T-helper 17 cell (primary cell): Measurements from ENCODE around the gene RIF1. TPM values are rescaled to one million over a fixed set of nuclear protein-coding genes. Genes with fewer than 3 reads are reported as not detected.

Experiments
- ATAC-seq: fragments of 150-1000 bp; cut with Tn5 transposase; 2 replicates; pipeline ENCODE4 v1.10.0; 2021; ENCODE audit warnings: mild to moderate bottlenecking, moderate library complexity
- DNase-seq, 3 donors: peaks; one replicate each; pipeline versions ENCODE4 v3.0.0 to v3.0.0-alpha.2; 2020 to 2021
- H3K9me3 ChIP-seq: one replicate; pipeline ENCODE4 v1.7.0; 2013; ENCODE audit warnings: low read length, mild to moderate bottlenecking; ENCODE audit not compliant: control insufficient read depth, poor library complexity, severe bottlenecking
- H3K27ac Mint-ChIP-seq: one replicate; pipeline ENCODE4 v1.8.0; 2022; ENCODE audit warnings: mild to moderate bottlenecking, moderate library complexity, mixed read lengths
- H3K27me3 Mint-ChIP-seq: one replicate; pipeline ENCODE4 v1.8.0; 2022; ENCODE audit warnings: mixed read lengths
- H3K36me3 Mint-ChIP-seq: one replicate; pipeline ENCODE4 v1.8.0; 2022; ENCODE audit warnings: low read depth, mixed read lengths
- H3K4me1 Mint-ChIP-seq: one replicate; pipeline ENCODE4 v1.8.0; 2022; ENCODE audit warnings: mild to moderate bottlenecking, mixed read lengths
- H3K4me3 Mint-ChIP-seq: one replicate; pipeline ENCODE4 v1.8.0; 2022; ENCODE audit warnings: mild to moderate bottlenecking, moderate library complexity, mixed read lengths
- total RNA-seq, 4 donors: library from RNA in 2 of 4; stranded (reverse) in 2 of 4; gene quantifications; one replicate each; pipeline ENCODE4 v1.2.3 and lab custom pipeline; 2022 to 2026

The RIF1 gene, protein sequence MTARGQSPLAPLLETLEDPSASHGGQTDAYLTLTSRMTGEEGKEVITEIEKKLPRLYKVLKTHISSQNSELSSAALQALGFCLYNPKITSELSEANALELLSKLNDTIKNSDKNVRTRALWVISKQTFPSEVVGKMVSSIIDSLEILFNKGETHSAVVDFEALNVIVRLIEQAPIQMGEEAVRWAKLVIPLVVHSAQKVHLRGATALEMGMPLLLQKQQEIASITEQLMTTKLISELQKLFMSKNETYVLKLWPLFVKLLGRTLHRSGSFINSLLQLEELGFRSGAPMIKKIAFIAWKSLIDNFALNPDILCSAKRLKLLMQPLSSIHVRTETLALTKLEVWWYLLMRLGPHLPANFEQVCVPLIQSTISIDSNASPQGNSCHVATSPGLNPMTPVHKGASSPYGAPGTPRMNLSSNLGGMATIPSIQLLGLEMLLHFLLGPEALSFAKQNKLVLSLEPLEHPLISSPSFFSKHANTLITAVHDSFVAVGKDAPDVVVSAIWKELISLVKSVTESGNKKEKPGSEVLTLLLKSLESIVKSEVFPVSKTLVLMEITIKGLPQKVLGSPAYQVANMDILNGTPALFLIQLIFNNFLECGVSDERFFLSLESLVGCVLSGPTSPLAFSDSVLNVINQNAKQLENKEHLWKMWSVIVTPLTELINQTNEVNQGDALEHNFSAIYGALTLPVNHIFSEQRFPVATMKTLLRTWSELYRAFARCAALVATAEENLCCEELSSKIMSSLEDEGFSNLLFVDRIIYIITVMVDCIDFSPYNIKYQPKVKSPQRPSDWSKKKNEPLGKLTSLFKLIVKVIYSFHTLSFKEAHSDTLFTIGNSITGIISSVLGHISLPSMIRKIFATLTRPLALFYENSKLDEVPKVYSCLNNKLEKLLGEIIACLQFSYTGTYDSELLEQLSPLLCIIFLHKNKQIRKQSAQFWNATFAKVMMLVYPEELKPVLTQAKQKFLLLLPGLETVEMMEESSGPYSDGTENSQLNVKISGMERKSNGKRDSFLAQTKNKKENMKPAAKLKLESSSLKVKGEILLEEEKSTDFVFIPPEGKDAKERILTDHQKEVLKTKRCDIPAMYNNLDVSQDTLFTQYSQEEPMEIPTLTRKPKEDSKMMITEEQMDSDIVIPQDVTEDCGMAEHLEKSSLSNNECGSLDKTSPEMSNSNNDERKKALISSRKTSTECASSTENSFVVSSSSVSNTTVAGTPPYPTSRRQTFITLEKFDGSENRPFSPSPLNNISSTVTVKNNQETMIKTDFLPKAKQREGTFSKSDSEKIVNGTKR (N-terminal part only)
- 10 to 100 TPM; 37.7 to 56.1 TPM for total RNA-seq
- total RNA-seq (lab: John Stamatoyannopoulos, UW): 131 to 299 reads per million in 2 donors

DNA sequence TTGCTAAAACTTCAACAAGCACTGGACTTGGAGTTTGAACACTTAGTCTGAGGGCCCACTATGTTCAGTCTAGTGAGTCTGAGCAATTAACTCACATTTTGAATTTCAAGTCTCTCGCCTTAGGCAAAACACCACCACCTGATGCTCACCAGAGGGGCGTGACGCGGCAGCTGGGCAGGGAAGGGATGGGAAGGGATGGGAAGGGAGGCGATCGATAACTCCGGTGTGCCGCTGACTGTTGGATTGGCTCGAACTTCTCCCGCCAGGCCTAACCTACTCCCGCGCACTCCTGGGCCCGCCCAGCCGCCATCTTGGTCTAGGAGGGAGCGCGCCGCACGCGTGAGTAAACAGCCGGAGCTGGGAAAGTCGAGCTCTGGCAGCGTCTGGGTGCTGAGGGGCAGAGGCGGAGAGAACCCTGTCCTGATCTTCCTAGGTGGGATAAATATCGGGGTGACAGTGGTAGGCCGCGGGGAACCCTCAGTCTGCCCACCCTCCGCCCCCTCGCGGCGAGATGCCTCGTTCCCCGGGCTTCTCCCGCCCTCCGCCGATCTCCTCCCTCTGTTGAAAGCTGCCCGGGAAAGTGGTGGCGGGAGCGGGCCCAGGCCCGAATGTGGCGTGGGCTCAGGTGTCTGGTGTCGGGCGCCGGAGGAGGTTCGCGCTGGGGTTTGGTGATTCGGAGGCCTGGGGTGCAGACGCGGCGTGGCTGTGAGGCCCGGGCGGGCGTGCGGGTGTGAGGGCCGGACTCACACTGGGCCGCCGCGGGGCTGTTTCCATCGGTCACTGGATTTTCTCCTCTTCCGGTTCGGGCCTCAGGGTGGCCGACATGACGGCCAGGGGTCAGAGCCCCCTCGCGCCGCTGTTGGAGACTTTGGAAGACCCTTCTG is at the start of gene RIF1:
Gene RIF1, plus strand, starts transcription at position 302 of the 884 bp plus-strand sequence. Its CDS starts 522 bp downstream, at position 824.
- no peaks in the 10 kb centered on the region for H3K9me3 ChIP-seq
- H3K27ac Mint-ChIP-seq: peak within 1 kb of the TSS; percentile 96
- H3K27me3 Mint-ChIP-seq: no peaks in the 10 kb centered on the region
- ATAC-seq (peak; percentile 93), DNase-seq (peak; percentile 53 to 56 (median 54))
- peaks cover 13% of the 10 kb centered on the region for H3K4me1 Mint-ChIP-seq
- H3K36me3 Mint-ChIP-seq: peaks cover 6% of the 10 kb centered on the region
- H3K4me3 Mint-ChIP-seq: peak within 1 kb of the TSS; percentile 100

DNA sequence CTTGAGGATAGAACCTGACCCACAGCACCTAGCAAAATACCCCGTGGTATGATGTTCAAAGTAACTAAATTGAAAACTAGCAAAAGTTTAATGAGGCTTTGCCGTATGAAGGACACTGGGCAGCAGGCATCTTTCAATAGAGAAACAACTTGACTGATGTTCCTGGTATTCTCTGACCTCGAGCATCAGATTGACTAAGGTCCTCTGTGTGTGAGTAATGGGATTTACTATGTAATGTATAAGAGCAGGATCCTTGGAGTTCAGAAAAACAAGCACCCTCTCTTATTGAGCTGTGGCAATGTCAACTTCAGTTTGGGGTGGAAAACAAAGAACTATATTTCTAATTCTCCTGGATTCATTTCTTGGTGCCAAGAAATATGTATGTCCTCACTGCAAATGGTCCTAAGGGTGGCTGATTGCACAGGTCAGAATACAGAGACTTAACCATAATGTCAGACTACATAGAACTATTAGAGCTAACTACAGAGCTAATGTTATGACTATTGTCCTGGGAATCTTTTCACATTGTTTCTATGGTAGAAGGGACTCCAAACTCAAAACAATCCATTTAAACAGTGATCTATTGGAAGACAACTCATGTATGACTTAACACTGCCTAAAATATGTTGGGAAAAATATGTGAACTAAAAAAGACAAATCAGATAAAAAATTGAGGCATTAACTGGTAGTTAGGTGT is 47.9 kb upstream of the RIF1 start:
- Mint-ChIP-seq H3K36me3 (peaks cover 2% of the 10 kb centered on the region), H3K27ac (no peak overlapping the region), H3K27me3 (peaks cover 10% of the 10 kb centered on the region), H3K4me3 (no peak overlapping the region), H3K4me1 (no peaks in the 10 kb centered on the region)
- no peaks in the 10 kb centered on the region for H3K9me3 ChIP-seq
- ATAC-seq (no peak), DNase-seq (no peak)

DNA sequence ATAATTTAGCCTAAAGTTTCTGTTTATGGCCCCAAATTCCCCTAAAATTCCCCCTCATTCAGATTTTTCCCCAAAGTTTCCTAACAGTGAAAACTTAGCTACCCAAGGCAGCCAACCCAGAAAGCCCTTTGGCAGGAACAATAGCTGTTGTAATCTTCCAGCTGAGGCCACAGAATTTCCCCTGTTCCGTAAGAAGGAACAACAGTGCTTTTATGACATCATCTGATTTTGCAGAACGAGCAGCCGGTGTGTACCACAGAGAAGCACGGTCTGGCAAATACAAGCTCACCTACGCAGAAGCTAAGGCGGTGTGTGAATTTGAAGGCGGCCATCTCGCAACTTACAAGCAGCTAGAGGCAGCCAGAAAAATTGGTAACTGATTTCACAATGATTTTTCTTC is 46.0 kb upstream of the RIF1 start:
- Mint-ChIP-seq H3K4me3 (no peak overlapping the region), H3K4me1 (no peaks in the 10 kb centered on the region), H3K27me3 (peaks cover 6% of the 10 kb centered on the region), H3K27ac (no peak overlapping the region), H3K36me3 (peaks cover 2% of the 10 kb centered on the region)
- peak; percentile 36 for ATAC-seq
- DNase-seq: no peak
- no peaks in the 10 kb centered on the region for H3K9me3 ChIP-seq

DNA sequence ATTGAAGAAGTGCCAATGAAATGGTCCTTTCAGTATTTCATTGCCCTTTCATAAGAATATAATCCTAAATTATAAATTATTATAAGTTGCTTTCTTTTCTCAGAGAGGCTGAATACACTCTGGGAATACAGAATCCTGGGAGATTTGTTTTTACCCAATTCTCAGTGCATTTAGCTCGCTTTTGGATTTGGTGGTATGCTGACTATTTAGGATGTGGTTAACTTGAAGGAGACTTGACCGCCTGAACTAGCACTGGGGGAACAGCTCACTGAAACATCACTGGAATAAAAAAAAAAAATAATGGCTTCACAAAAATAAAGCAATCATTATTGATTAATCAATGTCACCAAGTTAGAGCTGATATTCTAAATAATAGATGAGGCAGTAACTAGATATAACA is 42.1 kb upstream of the RIF1 start:
- Mint-ChIP-seq H3K36me3 (no peaks in the 10 kb centered on the region), H3K27me3 (peaks cover 8% of the 10 kb centered on the region), H3K4me1 (no peaks in the 10 kb centered on the region), H3K4me3 (no peak overlapping the region), H3K27ac (no peak overlapping the region)
- DNase-seq (no peak), ATAC-seq (no peak)
- H3K9me3 ChIP-seq: no peaks in the 10 kb centered on the region

DNA sequence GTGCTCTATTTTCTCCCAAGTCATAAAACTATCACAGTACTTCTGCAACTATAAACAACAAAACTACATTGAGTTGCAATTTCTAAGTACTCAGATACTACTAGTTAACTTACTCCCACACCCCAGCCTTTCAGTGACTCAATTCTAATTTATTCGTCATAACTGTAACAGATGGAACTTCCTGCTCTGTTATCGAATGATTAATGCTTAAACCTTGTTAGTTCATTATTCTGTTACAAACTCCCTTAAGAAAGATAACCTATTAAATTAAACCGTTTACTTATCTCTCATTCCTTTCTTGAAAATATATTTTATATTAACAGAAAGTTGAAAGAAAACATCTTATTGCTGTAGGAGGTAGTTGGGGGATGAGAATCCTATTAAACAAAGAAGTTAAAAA is 35.3 kb upstream of the RIF1 start:
- Mint-ChIP-seq H3K4me3 (no peak overlapping the region), H3K36me3 (no peaks in the 10 kb centered on the region), H3K4me1 (peaks cover 3% of the 10 kb centered on the region), H3K27ac (no peak overlapping the region), H3K27me3 (peaks cover 12% of the 10 kb centered on the region)
- no peak for DNase-seq
- no peak for ATAC-seq
- no peaks in the 10 kb centered on the region for H3K9me3 ChIP-seq

DNA sequence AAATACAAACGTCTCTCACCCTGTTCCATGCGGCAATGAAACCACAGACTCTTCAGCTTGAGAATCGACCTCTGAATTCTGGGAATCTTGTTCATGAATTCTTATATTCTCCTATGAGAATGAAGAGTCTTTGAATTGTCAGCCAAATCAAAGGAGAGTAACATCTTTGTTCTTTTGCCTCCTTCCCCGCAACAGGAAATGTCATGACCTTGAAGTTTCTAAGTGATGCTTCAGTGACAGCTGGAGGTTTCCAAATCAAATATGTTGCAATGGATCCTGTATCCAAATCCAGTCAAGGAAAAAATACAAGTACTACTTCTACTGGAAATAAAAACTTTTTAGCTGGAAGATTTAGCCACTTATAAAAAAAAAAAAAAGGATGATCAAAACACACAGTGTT is 30.5 kb upstream of the RIF1 start:
- Mint-ChIP-seq H3K36me3 (no peaks in the 10 kb centered on the region), H3K27me3 (peaks cover 4% of the 10 kb centered on the region), H3K4me3 (no peak overlapping the region), H3K4me1 (peaks cover 3% of the 10 kb centered on the region), H3K27ac (no peak overlapping the region)
- ATAC-seq: peak; percentile 28
- H3K9me3 ChIP-seq: no peaks in the 10 kb centered on the region
- DNase-seq: no peak

DNA sequence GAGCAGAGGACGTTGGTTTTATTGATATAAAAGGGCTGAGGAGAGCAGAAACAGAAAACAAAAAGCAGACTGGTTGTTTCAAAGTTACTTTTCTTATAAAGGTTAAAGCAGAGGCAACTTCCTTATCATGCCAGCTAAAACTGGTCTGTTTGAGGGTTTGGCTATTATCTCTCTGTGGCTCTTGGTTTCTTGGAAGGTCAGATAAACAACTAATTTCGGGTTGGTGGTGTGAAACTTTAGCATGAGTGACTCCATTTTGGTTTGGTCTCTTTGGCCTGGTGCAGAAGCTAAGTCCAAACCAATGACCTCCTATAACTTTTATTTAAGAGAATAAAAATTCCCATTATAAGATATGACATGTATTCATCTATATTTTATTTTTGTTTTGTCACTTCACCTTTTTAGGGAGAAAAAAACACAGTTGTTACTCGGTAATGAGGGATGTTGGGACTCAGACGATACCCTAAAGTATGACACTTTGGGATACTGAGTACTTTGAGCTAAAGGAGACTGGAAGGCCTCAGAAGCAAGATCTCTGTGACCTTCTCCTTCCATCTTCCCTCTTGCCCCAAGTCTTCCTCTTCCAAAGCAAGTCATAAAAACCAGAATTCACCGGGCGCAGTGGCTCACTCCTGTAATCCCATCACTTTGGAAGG is 29.0 kb upstream of the RIF1 start:
- H3K4me3 Mint-ChIP-seq: no peak overlapping the region
- no peaks in the 10 kb centered on the region for H3K9me3 ChIP-seq
- no peaks in the 10 kb centered on the region for H3K36me3 Mint-ChIP-seq
- no peak overlapping the region for H3K27ac Mint-ChIP-seq
- no peak for ATAC-seq
- no peaks in the 10 kb centered on the region for H3K27me3 Mint-ChIP-seq
- DNase-seq: no peak
- peaks cover 3% of the 10 kb centered on the region for H3K4me1 Mint-ChIP-seq

DNA sequence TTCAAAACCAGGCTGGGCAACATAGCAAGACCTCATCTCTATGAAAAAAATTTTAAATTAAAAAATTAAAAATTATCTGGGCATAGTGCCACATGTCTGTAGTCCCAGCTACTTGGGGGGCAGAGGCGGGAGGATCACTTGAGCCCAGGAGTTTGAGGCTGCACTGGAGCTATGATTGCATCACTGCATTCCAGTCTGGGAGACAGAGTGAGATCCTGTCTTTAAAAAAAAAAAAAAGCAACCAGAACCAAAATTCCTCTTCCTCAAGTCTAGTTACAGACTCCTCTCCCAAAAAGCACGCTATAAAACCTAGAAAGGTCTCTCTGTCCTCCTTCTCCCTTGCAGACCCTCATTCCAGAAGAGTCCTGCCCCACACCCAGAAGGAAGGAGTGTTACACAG is 28.4 kb upstream of the RIF1 start:
- Mint-ChIP-seq H3K36me3 (no peaks in the 10 kb centered on the region), H3K4me1 (peaks cover 3% of the 10 kb centered on the region), H3K27me3 (no peaks in the 10 kb centered on the region), H3K4me3 (no peak overlapping the region), H3K27ac (no peak overlapping the region)
- DNase-seq (no peak), ATAC-seq (no peak)
- no peaks in the 10 kb centered on the region for H3K9me3 ChIP-seq

DNA sequence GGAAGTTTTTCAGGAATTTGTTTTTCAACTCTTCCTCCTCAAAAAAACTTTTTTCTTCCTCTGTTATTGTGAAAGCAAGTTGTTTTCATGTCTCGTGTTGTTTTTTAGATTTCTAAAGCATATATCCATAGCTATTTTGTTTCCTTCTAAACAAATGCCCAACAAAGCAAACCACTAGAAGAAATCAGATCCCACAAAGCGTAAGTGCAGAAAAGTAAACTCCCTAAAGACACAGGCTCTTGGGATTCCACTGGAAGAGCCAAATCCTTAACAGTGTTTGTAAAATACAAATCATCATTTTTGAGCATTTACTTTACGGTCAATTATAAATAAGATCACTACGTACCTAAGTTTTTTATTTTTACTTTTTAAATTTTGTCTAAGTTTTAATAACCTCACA is 21.7 kb upstream of the RIF1 start:
- Mint-ChIP-seq H3K27ac (no peak overlapping the region), H3K27me3 (peaks cover 7% of the 10 kb centered on the region), H3K36me3 (peaks cover 3% of the 10 kb centered on the region), H3K4me1 (no peaks in the 10 kb centered on the region), H3K4me3 (no peak overlapping the region)
- no peaks in the 10 kb centered on the region for H3K9me3 ChIP-seq
- DNase-seq: no peak
- ATAC-seq: no peak

DNA sequence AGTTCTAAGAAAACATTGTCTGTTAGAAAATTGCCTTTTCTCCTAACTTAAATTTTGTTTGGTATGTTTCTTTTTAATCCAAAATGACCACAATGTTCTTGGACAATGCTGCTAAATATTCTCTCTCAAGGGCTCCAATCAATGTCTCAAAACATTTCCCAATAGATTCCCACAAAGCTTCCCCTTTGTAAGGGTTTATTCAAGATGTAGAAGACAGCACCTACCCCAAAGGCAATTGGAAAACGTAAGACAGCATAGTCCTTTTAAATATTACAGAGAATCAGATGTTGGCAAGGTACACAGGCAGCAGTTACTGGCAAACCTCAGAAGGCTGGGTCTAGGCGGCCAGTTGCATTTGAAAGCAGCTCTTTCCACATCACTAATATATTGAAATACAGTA is 18.3 kb upstream of the RIF1 start:
- H3K4me3 Mint-ChIP-seq: no peak overlapping the region
- DNase-seq (no peak), ATAC-seq (no peak)
- H3K27me3 Mint-ChIP-seq: peaks cover 7% of the 10 kb centered on the region
- no peaks in the 10 kb centered on the region for H3K9me3 ChIP-seq
- no peak overlapping the region for H3K27ac Mint-ChIP-seq
- no peaks in the 10 kb centered on the region for H3K4me1 Mint-ChIP-seq
- H3K36me3 Mint-ChIP-seq: peaks cover 3% of the 10 kb centered on the region

DNA sequence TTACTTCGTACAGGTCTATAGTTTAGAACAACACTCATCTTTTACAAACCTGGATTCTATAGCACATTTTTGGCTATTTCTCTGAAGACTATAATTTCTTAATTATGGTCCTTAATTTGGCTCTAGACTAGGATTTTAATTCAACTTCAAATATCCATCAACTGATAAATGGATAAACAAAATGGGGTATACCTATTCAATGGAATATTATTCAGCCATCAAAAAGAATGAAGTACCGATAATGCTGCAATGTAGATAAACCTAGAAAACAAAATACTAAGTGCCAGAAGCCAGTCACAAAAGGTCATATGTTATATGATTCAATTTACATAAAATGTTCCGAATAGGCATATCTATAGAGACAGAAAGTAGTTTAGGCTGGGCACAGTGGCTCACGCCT is 15.2 kb upstream of the RIF1 start:
- DNase-seq (no peak), ATAC-seq (no peak)
- Mint-ChIP-seq H3K27me3 (peaks cover 7% of the 10 kb centered on the region), H3K4me1 (no peaks in the 10 kb centered on the region), H3K36me3 (peaks cover 3% of the 10 kb centered on the region), H3K27ac (no peak overlapping the region), H3K4me3 (no peak overlapping the region)
- H3K9me3 ChIP-seq: no peaks in the 10 kb centered on the region
